HG03565 (cell line): Measurements from ENCODE around the gene CEBPA.

Experiments
- ATAC-seq: cut with Tn5 transposase; IDR thresholded peaks from one replicate; pipeline ENCODE4 v1.9.1; 2021; ENCODE audit warnings: mild to moderate bottlenecking, moderate library complexity; ENCODE audit not compliant: unreplicated experiment

The CEBPA gene

GRCh38 chr19:33302175-33302973 lies at the start of gene CEBPA:
Gene CEBPA (minus strand): TSS chr19:33302534. CDS start chr19:33302414, 120 bp downstream.
- ATAC-seq, result peak; percentile 80

GRCh38 chr19:33350538-33351309 lies 48.4 kb upstream of the CEBPA start:
- no peak for ATAC-seq

GRCh38 chr19:33349319-33350289 lies 47.3 kb upstream of the CEBPA start:
- ATAC-seq, result no peak

GRCh38 chr19:33348301-33349010 lies 46.1 kb upstream of the CEBPA start:
- ATAC-seq, result no peak

- ATAC-seq, result no peak
Measured at GRCh38 chr19:33347300-33347699, 45.0 kb upstream of the CEBPA start.

GRCh38 chr19:33346665-33347064 lies 44.3 kb upstream of the CEBPA start:
- ATAC-seq, result no peak

- no peak for ATAC-seq
Measured at GRCh38 chr19:33345163-33345562, 42.8 kb upstream of the CEBPA start.

GRCh38 chr19:33344573-33344925 lies 42.2 kb upstream of the CEBPA start:
- no peak for ATAC-seq

- no peak for ATAC-seq
Measured at GRCh38 chr19:33343859-33344572, 41.7 kb upstream of the CEBPA start.

- no peak for ATAC-seq
Measured at GRCh38 chr19:33343301-33343700, 41.0 kb upstream of the CEBPA start.

- no peak for ATAC-seq
Measured at GRCh38 chr19:33340991-33341390, 38.7 kb upstream of the CEBPA start.

GRCh38 chr19:33339016-33339984 lies 37.0 kb upstream of the CEBPA start:
- ATAC-seq, result no peak

GRCh38 chr19:33335446-33335845 lies 33.1 kb upstream of the CEBPA start:
- no peak for ATAC-seq

- no peak for ATAC-seq
Measured at GRCh38 chr19:33334271-33334670, 31.9 kb upstream of the CEBPA start.

GRCh38 chr19:33333642-33334041 lies 31.3 kb upstream of the CEBPA start:
- no peak for ATAC-seq

GRCh38 chr19:33333151-33333550 lies 30.8 kb upstream of the CEBPA start:
- ATAC-seq, result no peak

- ATAC-seq, result no peak
Measured at GRCh38 chr19:33332248-33332647, 29.9 kb upstream of the CEBPA start.

GRCh38 chr19:33329736-33330135 lies 27.4 kb upstream of the CEBPA start:
- no peak for ATAC-seq

- ATAC-seq, result no peak
Measured at GRCh38 chr19:33329060-33329459, 26.7 kb upstream of the CEBPA start.
